ENCODE data around the gene RNF144B.

Gene RNF144B

DNA sequence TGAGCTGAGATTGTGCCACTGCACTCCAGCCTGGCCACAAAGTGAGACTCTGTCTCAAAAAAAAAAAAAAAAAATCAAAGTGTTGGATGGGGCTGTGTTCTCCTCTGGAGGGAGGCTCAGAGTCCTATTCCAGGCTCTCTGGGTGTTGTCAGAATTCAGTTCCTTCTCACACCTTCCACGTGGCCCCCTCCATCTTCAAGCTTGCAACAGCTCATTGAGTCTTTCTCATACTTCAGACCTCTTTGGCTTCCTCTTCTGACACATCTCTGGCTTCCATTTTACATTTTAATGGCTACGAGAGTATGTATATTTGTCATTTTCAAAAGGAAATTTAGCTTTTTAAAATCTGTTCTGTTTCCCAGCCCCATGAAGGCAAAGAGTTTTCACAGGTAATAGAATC lies 85.8 kb downstream of the RNF144B start:
- H3K27me3 ChIP-seq (ENCODE audit: insufficient read depth, low read length), result no peaks in the 10 kb centered on the region
- H3K4me1 ChIP-seq (ENCODE audit: insufficient read depth, low read length), result no peaks in the 10 kb centered on the region; the same call in 1 of the 2 replicates
- no peaks in the 10 kb centered on the region for H3K36me3 ChIP-seq (ENCODE audit: insufficient read depth, low read depth, low read length)
- no peak overlapping the region for H3K4me3 ChIP-seq (ENCODE audit: low read length)
- H3K9ac ChIP-seq (ENCODE audit: low read depth, low read length), result no peak overlapping the region
- no peak overlapping the region for H3K27ac ChIP-seq (ENCODE audit: low read length)
- H3K9me3 ChIP-seq (ENCODE audit: insufficient read depth, low read depth, low read length), result no peaks in the 10 kb centered on the region

GRCh38 chr6:18473755-18474154 lies 86.6 kb downstream of the RNF144B start:
- H3K36me3 ChIP-seq (ENCODE audit: insufficient read depth, low read depth, low read length), result no peaks in the 10 kb centered on the region
- H3K4me1 ChIP-seq (ENCODE audit: insufficient read depth, low read length), result no peaks in the 10 kb centered on the region; the same call in 1 of the 2 replicates
- H3K9ac ChIP-seq (ENCODE audit: low read depth, low read length), result no peak overlapping the region
- no peak overlapping the region for H3K27ac ChIP-seq (ENCODE audit: low read length)
- no peak overlapping the region for H3K4me3 ChIP-seq (ENCODE audit: low read length)
- H3K9me3 ChIP-seq (ENCODE audit: insufficient read depth, low read depth, low read length), result no peaks in the 10 kb centered on the region
- H3K27me3 ChIP-seq (ENCODE audit: insufficient read depth, low read length), result no peaks in the 10 kb centered on the region

DNA sequence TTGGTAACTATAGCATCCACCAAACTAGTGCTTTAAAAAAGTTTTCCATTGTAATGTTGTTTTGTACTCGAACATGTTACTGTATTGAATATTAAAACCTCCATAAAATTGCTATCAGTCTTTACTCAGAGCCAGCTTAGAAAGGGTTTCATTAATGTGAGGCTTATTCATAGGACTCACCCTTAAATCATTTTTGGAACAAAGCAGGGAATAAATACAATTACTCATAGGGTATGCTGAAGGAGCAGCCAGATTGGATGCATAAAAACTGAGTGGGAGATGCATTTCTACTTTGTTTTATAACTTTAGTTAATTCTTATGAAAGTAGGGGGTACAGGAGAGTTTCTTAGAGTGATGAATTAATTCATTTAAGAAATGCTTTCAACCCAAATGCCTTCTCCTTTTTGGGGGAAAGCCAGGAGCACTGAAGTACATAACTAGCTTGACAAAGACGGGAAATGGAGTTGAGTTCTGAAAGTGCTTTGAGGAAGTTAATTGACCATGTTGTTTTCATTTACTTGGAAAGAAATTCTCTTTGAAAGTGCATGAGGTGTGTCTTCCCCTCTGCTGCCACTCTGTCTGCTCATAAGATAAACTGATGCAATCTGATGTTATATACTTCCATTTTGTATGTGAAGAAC lies 90.3 kb downstream of the RNF144B start:
- Histone ChIP-seq H3K27ac (ENCODE audit: low read length) (no peak overlapping the region), H3K9me3 (ENCODE audit: insufficient read depth, low read depth, low read length) (no peaks in the 10 kb centered on the region), H3K9ac (ENCODE audit: low read depth, low read length) (no peak overlapping the region), H3K4me1 (ENCODE audit: insufficient read depth, low read length) (no peaks in the 10 kb centered on the region), H3K36me3 (ENCODE audit: insufficient read depth, low read depth, low read length) (no peaks in the 10 kb centered on the region), H3K4me3 (ENCODE audit: low read length) (no peak overlapping the region), H3K27me3 (ENCODE audit: insufficient read depth, low read length) (no peaks in the 10 kb centered on the region)

DNA sequence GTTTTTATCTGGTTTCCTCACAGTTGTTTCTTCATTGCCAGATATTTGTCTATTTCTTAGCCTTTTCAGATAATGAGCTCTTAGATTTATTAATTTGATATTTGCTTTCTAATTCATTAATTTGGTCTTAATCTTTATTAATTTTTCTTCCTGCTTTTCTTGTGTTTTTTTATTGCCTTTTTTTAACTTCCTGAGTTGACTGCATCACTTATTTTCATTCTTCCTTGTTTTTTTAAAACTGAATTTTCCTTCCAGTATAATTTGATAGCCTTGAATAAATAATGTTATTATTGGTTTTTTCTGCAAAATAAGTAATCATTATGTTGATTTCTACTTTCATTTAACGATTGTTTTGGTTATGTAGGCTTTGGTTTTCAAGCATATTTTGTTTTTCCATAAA lies 91.5 kb downstream of the RNF144B start:
- no peaks in the 10 kb centered on the region for H3K9me3 ChIP-seq (ENCODE audit: insufficient read depth, low read depth, low read length)
- H3K4me3 ChIP-seq (ENCODE audit: low read length), result no peak overlapping the region
- H3K27me3 ChIP-seq (ENCODE audit: insufficient read depth, low read length), result no peaks in the 10 kb centered on the region
- H3K27ac ChIP-seq (ENCODE audit: low read length), result no peak overlapping the region
- no peaks in the 10 kb centered on the region for H3K4me1 ChIP-seq (ENCODE audit: insufficient read depth, low read length)
- H3K9ac ChIP-seq (ENCODE audit: low read depth, low read length), result no peak overlapping the region
- no peaks in the 10 kb centered on the region for H3K36me3 ChIP-seq (ENCODE audit: insufficient read depth, low read depth, low read length)

DNA sequence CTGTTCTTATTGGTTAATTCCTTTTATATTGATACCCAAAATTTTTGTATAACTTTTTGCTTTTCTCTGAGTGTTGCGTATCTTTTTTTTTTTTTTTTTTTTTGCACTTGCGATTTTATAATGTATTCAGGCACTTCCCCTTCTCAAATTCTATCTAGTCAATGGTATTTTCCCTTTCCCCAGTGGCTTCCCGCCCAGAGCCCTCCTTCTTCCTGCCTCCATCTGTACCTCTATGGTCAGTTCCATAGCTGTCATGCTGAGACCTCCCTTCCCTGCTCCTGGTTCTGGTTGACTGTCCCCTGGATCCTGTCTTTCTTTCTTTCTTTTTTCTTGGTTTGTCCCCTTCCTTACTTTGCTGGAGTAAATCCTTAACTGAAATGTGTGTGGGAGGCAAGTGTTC lies 94.7 kb downstream of the RNF144B start:
- H3K4me1 ChIP-seq (ENCODE audit: insufficient read depth, low read length), result 0 out of 2 replicates have a peak, but pooled peaks cover 3% of the 10 kb centered on the region
- H3K9me3 ChIP-seq (ENCODE audit: insufficient read depth, low read depth, low read length), result no peaks in the 10 kb centered on the region
- H3K4me3 ChIP-seq (ENCODE audit: low read length), result no peak overlapping the region
- no peaks in the 10 kb centered on the region for H3K36me3 ChIP-seq (ENCODE audit: insufficient read depth, low read depth, low read length)
- no peak overlapping the region for H3K9ac ChIP-seq (ENCODE audit: low read depth, low read length)
- no peaks in the 10 kb centered on the region for H3K27me3 ChIP-seq (ENCODE audit: insufficient read depth, low read length)
- H3K27ac ChIP-seq (ENCODE audit: low read length), result no peak overlapping the region

GRCh38 chr6:18485660-18486435 lies 98.7 kb downstream of the RNF144B start:
- Histone ChIP-seq H3K9ac (ENCODE audit: low read depth, low read length) (no peak overlapping the region), H3K27me3 (ENCODE audit: insufficient read depth, low read length) (no peaks in the 10 kb centered on the region), H3K36me3 (ENCODE audit: insufficient read depth, low read depth, low read length) (no peaks in the 10 kb centered on the region), H3K4me3 (ENCODE audit: low read length) (no peak overlapping the region), H3K9me3 (ENCODE audit: insufficient read depth, low read depth, low read length) (no peaks in the 10 kb centered on the region), H3K27ac (ENCODE audit: low read length) (no peak overlapping the region), H3K4me1 (ENCODE audit: insufficient read depth, low read length) (peaks cover 14% of the 10 kb centered on the region)

DNA sequence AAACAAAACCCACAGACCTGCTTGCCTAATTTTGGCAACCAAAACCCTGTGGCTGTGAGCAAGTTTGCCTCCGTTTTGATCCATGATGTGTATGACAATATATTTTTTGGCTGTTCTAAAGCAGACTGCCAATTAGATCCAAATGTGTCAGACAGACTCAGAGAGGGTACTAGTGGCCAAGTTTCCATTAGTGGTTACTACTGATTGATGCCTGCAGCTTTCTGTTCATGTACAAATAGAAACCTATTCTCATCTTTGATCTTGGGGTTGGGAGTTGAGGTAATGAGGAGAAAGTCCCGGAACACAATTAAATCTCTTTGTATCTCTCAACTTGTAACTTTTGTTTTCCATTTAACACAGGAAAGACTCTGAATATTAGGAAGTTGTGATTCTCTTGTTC lies 100.9 kb downstream of the RNF144B start:
- H3K27me3 ChIP-seq (ENCODE audit: insufficient read depth, low read length), result no peaks in the 10 kb centered on the region
- peaks cover 23% of the 10 kb centered on the region for H3K4me1 ChIP-seq (ENCODE audit: insufficient read depth, low read length)
- no peak overlapping the region for H3K9ac ChIP-seq (ENCODE audit: low read depth, low read length)
- H3K9me3 ChIP-seq (ENCODE audit: insufficient read depth, low read depth, low read length), result no peaks in the 10 kb centered on the region
- H3K36me3 ChIP-seq (ENCODE audit: insufficient read depth, low read depth, low read length), result no peaks in the 10 kb centered on the region
- no peak overlapping the region for H3K4me3 ChIP-seq (ENCODE audit: low read length)
- no peak overlapping the region for H3K27ac ChIP-seq (ENCODE audit: low read length)

- no peaks in the 10 kb centered on the region for H3K9me3 ChIP-seq (ENCODE audit: insufficient read depth, low read depth, low read length)
- no peak overlapping the region for H3K27ac ChIP-seq (ENCODE audit: low read length)
- no peaks in the 10 kb centered on the region for H3K36me3 ChIP-seq (ENCODE audit: insufficient read depth, low read depth, low read length)
- H3K4me3 ChIP-seq (ENCODE audit: low read length), result no peak overlapping the region
- H3K9ac ChIP-seq (ENCODE audit: low read depth, low read length), result no peak overlapping the region
- H3K4me1 ChIP-seq (ENCODE audit: insufficient read depth, low read length), result peaks cover 23% of the 10 kb centered on the region
- no peaks in the 10 kb centered on the region for H3K27me3 ChIP-seq (ENCODE audit: insufficient read depth, low read length)
Measured at GRCh38 chr6:18488526-18489270, 101.5 kb downstream of the RNF144B start.

DNA sequence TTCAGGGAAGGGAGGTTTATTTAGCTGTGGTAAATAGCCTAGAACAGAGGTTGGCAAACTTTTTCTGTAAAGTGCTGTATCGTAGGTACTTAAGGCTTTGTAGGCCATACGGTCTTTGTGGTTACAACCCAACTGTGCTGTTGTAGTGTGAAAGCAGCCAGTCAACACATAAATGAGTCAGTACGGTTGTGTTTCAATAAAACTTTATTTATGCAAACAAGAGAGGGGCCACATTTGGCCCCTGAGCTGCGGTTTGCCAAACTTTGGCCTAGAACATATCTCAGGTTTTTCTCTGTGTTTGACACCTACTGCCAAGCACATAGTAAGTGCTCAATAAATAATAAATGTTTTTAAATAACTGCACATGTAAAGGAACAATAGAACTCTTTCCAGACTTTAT lies 102.2 kb downstream of the RNF144B start:
- Histone ChIP-seq H3K4me3 (ENCODE audit: low read length) (no peak overlapping the region), H3K4me1 (ENCODE audit: insufficient read depth, low read length) (peaks cover 23% of the 10 kb centered on the region), H3K9ac (ENCODE audit: low read depth, low read length) (no peak overlapping the region), H3K27me3 (ENCODE audit: insufficient read depth, low read length) (no peaks in the 10 kb centered on the region), H3K27ac (ENCODE audit: low read length) (no peak overlapping the region), H3K9me3 (ENCODE audit: insufficient read depth, low read depth, low read length) (no peaks in the 10 kb centered on the region), H3K36me3 (ENCODE audit: insufficient read depth, low read depth, low read length) (no peaks in the 10 kb centered on the region)

DNA sequence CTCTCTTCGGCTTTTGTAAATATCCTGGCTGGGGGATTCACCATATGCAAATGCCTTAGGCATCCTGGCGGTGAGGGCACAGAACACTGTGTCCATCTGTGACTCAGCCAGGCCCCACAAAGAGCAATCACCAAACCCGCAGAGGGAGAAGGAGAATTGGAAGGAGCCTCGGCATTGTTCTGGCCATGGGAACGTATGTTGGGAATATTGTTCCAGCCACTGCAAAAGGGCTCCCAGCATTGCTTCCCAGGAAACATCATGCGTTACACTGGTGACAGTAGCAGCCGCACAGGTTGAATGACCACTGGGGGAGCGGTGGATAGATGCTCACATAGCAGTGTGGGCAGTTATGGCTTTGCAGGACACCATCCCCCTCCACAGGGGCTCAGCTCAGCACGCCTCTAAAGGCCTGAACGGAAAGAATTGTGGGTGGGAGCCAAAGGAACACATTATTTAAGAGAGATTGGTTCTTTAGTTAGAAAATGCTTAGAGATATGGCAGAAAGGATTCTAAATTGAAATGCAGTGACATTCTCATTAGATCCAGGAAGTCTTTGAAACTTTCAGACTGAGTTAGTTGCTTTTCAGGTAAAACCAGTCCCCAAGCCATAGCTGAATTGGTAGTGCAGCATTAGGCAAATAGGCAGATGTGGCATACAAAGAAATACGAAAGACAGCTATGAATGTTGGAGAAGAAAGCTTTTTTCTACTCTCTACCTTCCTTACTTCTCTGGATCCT lies 104.3 kb downstream of the RNF144B start:
- Histone ChIP-seq H3K9ac (ENCODE audit: low read depth, low read length) (no peak overlapping the region), H3K36me3 (ENCODE audit: insufficient read depth, low read depth, low read length) (no peaks in the 10 kb centered on the region), H3K27me3 (ENCODE audit: insufficient read depth, low read length) (no peaks in the 10 kb centered on the region), H3K27ac (ENCODE audit: low read length) (no peak overlapping the region), H3K4me1 (ENCODE audit: insufficient read depth, low read length) (peaks cover 20% of the 10 kb centered on the region), H3K4me3 (ENCODE audit: low read length) (no peak overlapping the region), H3K9me3 (ENCODE audit: insufficient read depth, low read depth, low read length) (no peaks in the 10 kb centered on the region)

DNA sequence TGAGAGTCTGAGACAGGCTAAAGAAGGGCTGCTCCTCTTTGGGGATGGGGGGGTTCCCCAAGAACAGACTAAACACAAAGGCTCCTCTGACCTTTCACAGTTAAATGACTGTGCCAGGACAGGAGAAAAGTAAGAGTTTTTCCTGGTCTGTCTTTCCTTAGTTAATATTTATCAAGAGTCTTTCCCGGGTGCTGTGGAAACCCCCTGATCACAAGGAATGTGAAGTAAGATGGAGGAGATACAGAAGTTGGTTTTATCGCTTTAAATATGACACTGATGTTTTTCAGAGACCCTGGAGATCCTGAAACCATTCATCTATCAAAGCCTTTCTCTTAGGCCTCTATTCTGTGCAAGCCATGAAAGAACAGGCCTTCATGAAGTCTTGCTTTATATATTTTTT lies 105.8 kb downstream of the RNF144B start:
- Histone ChIP-seq H3K9me3 (ENCODE audit: insufficient read depth, low read depth, low read length) (no peaks in the 10 kb centered on the region), H3K4me1 (ENCODE audit: insufficient read depth, low read length) (peaks cover 19% of the 10 kb centered on the region), H3K27me3 (ENCODE audit: insufficient read depth, low read length) (no peaks in the 10 kb centered on the region), H3K27ac (ENCODE audit: low read length) (no peak overlapping the region), H3K36me3 (ENCODE audit: insufficient read depth, low read depth, low read length) (no peaks in the 10 kb centered on the region), H3K4me3 (ENCODE audit: low read length) (no peak overlapping the region), H3K9ac (ENCODE audit: low read depth, low read length) (no peak overlapping the region)

All from iPS-20b (cell line).